Activated CD8-positive, alpha-beta memory T cell treated with anti-CD3 and anti-CD28 coated beads for 1 hour (primary cell): ENCODE data around the gene KCNQ2.

ENCODE experiments used
- DNase-seq, 2 donors: peaks; one replicate each; pipeline ENCODE4 v3.0.0-alpha.2; 2020; ENCODE audit warnings: low read depth in 1 of 2; ENCODE audit errors: extremely low read depth in 1 of 2

The KCNQ2 gene

GRCh38 chr20:63456429-63457284, 15.8 kb downstream of the KCNQ2 start:
- no peak for DNase-seq

- DNase-seq: no peak
These were observed 16.9 kb downstream of the KCNQ2 start for GRCh38 chr20:63455568-63455859.

- no peak for DNase-seq
These were observed 17.5 kb downstream of the KCNQ2 start for GRCh38 chr20:63454731-63455567.

- no peak for DNase-seq
These were observed 19.5 kb downstream of the KCNQ2 start for GRCh38 chr20:63452821-63453523.

GRCh38 chr20:63452341-63452740, 20.1 kb downstream of the KCNQ2 start:
- DNase-seq: no peak

GRCh38 chr20:63451821-63452220, 20.6 kb downstream of the KCNQ2 start:
- no peak for DNase-seq

- DNase-seq: no peak
These were observed 22.4 kb downstream of the KCNQ2 start for GRCh38 chr20:63449796-63450730.

GRCh38 chr20:63449025-63449424, 23.4 kb downstream of the KCNQ2 start:
- no peak for DNase-seq

GRCh38 chr20:63448031-63448430, 24.4 kb downstream of the KCNQ2 start:
- no peak for DNase-seq

GRCh38 chr20:63447320-63447719, 25.1 kb downstream of the KCNQ2 start:
- no peak for DNase-seq

- no peak for DNase-seq
These were observed 26.0 kb downstream of the KCNQ2 start for GRCh38 chr20:63446216-63447024.

- no peak for DNase-seq
These were observed 27.2 kb downstream of the KCNQ2 start for GRCh38 chr20:63445075-63445734.

GRCh38 chr20:63444548-63444947, 27.9 kb downstream of the KCNQ2 start:
- DNase-seq: no peak

GRCh38 chr20:63443606-63444395, 28.7 kb downstream of the KCNQ2 start:
- DNase-seq: no peak

- DNase-seq: peak; percentile 15 to 37
These were observed 30.4 kb downstream of the KCNQ2 start for GRCh38 chr20:63442100-63442493.

- DNase-seq: no peak
These were observed 31.0 kb downstream of the KCNQ2 start for GRCh38 chr20:63441136-63442099.

- DNase-seq: no peak
These were observed 32.0 kb downstream of the KCNQ2 start for GRCh38 chr20:63440366-63440955.
